Measurements from ENCODE around the gene DTNA.
A peak's percentile ranks its signal among the peaks of the same experiment; 100 is the strongest.

Gene DTNA

DNA sequence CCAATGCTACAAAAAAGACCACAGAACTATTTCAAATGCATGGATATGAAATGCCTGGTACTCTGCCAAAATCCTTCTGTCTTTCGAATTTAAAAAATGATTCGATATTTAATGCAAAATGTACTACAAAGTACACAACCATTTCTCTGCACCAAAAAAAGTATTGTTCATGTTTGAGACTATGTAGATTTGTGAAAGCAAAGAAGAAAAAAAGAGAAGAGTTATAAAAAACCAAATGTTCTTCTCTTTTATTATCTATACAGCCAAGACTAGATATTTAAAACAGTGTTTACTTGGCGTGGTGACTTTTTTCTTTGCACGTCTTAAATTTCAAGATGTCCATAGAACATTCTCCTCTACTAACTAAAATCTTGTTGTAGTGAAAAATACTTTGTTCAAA, 89.2 kb downstream of the DTNA start:
- no peak for ATAC-seq (ENCODE audit: low read depth)

GRCh38 chr18:34800381-34800780, 90.3 kb downstream of the DTNA start:
- Histone ChIP-seq H3K27ac (ENCODE audit: poor library complexity, severe bottlenecking) (no peak overlapping the region), H3K27me3 (ENCODE audit: insufficient read depth, poor library complexity, severe bottlenecking) (peaks cover 4% of the 10 kb centered on the region), H3K4me3 (ENCODE audit: severe bottlenecking) (no peak overlapping the region), H3K9me3 (ENCODE audit: severe bottlenecking) (no peaks in the 10 kb centered on the region), H3K4me1 (ENCODE audit: insufficient read depth, poor library complexity, severe bottlenecking) (no peaks in the 10 kb centered on the region), H3K36me3 (ENCODE audit: low read depth) (no peaks in the 10 kb centered on the region)
- DNase-seq (ENCODE audit: low spot score) (no peak), ATAC-seq (ENCODE audit: low read depth) (no peak)
- TF ChIP-seq CTCF (IDR thresholded peaks at IDR 0.05; ENCODE audit: poor library complexity, severe bottlenecking) = no peak

More for the DNA sequence above, 89.2 kb downstream of the DTNA start:
- H3K27ac ChIP-seq (ENCODE audit: poor library complexity, severe bottlenecking) = no peak overlapping the region
- H3K4me3 ChIP-seq (ENCODE audit: severe bottlenecking) = no peak overlapping the region
- no peaks in the 10 kb centered on the region for H3K36me3 ChIP-seq (ENCODE audit: low read depth)
- no peak for DNase-seq (ENCODE audit: low spot score)
- no peaks in the 10 kb centered on the region for H3K9me3 ChIP-seq (ENCODE audit: severe bottlenecking)
- TF ChIP-seq CTCF (IDR thresholded peaks at IDR 0.05; ENCODE audit: poor library complexity, severe bottlenecking) = no peak
- H3K4me1 ChIP-seq (ENCODE audit: insufficient read depth, poor library complexity, severe bottlenecking) = no peaks in the 10 kb centered on the region
- H3K27me3 ChIP-seq (ENCODE audit: insufficient read depth, poor library complexity, severe bottlenecking) = peaks cover 4% of the 10 kb centered on the region

- no peak for TF ChIP-seq CTCF (IDR thresholded peaks at IDR 0.05; ENCODE audit: poor library complexity, severe bottlenecking)
- no peak overlapping the region for H3K4me3 ChIP-seq (ENCODE audit: severe bottlenecking)
- H3K27me3 ChIP-seq (ENCODE audit: insufficient read depth, poor library complexity, severe bottlenecking) = peaks cover 4% of the 10 kb centered on the region
- DNase-seq (ENCODE audit: low spot score) (no peak), ATAC-seq (ENCODE audit: low read depth) (peak; percentile 63; the same call in 1 of the 3 replicates)
- H3K27ac ChIP-seq (ENCODE audit: poor library complexity, severe bottlenecking) = no peak overlapping the region
- H3K9me3 ChIP-seq (ENCODE audit: severe bottlenecking) = no peaks in the 10 kb centered on the region
- no peaks in the 10 kb centered on the region for H3K36me3 ChIP-seq (ENCODE audit: low read depth)
- no peaks in the 10 kb centered on the region for H3K4me1 ChIP-seq (ENCODE audit: insufficient read depth, poor library complexity, severe bottlenecking)
These were observed 91.7 kb downstream of the DTNA start for GRCh38 chr18:34801774-34802173.

DNA sequence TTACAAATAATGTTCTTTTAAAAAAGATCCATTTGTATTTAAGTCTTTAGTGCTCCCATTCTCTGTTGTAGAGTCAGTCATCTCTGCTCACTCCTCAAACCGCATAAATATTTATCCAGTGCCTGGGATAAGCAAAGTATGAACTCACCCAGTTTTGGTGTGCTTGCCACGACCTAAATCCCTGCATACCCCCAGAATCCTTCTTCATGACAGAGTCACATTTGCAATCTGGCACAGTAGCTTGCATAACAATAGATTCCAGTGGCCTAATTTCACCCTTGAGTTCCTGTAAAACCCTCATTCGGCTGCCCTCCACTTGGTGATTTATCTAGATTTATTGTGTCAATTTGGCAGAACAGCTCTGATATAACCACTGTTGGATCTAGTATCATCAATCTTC, 92.9 kb downstream of the DTNA start:
- DNase-seq (ENCODE audit: low spot score) = no peak
- H3K4me1 ChIP-seq (ENCODE audit: insufficient read depth, poor library complexity, severe bottlenecking) = no peaks in the 10 kb centered on the region
- TF ChIP-seq CTCF (IDR thresholded peaks at IDR 0.05; ENCODE audit: poor library complexity, severe bottlenecking) = no peak

DNA sequence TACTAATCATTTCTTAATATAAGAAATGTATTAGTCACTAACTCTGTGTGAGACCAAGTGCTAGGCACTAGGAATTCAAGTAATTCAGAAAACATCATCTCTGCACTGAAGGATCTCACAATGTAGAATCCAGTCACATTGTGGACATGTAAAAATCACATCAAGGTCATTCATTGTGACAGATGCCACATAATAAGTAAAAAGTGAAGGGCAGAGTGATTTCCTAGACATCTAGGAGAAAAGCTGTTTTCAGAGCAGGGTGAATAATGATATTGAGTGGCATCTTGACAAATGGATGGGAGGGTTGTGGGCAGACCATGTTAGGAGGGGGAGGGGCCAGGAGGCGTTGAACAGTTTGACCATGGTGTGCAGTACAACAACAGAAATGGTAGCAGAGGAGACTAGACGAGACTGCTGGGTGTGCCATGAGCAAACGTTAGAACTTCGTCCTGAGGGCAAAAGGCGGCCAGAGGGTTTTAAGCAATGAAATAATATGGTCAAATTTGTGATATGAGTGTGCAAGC, 93.8 kb downstream of the DTNA start:
- no peaks in the 10 kb centered on the region for H3K36me3 ChIP-seq (ENCODE audit: low read depth)
- no peak overlapping the region for H3K4me3 ChIP-seq (ENCODE audit: severe bottlenecking)
- H3K9me3 ChIP-seq (ENCODE audit: severe bottlenecking) = no peaks in the 10 kb centered on the region
- no peak overlapping the region for H3K27ac ChIP-seq (ENCODE audit: poor library complexity, severe bottlenecking)
- peaks cover 4% of the 10 kb centered on the region for H3K27me3 ChIP-seq (ENCODE audit: insufficient read depth, poor library complexity, severe bottlenecking)
- TF ChIP-seq CTCF (IDR thresholded peaks at IDR 0.05; ENCODE audit: poor library complexity, severe bottlenecking) = no peak
- DNase-seq (ENCODE audit: low spot score) (no peak), ATAC-seq (ENCODE audit: low read depth) (no peak)
- H3K4me1 ChIP-seq (ENCODE audit: insufficient read depth, poor library complexity, severe bottlenecking) = no peaks in the 10 kb centered on the region

More for the DNA sequence above, 92.9 kb downstream of the DTNA start:
- Histone ChIP-seq H3K9me3 (ENCODE audit: severe bottlenecking) (no peaks in the 10 kb centered on the region), H3K27me3 (ENCODE audit: insufficient read depth, poor library complexity, severe bottlenecking) (peaks cover 4% of the 10 kb centered on the region), H3K36me3 (ENCODE audit: low read depth) (no peaks in the 10 kb centered on the region), H3K27ac (ENCODE audit: poor library complexity, severe bottlenecking) (no peak overlapping the region), H3K4me3 (ENCODE audit: severe bottlenecking) (no peak overlapping the region)
- ATAC-seq (ENCODE audit: low read depth) = no peak
